Uterus (tissue), 4 donors: ENCODE results near the gene MNS1. TPM values are rescaled to one million over a fixed set of nuclear protein-coding genes. Genes with fewer than 3 reads are reported as not detected.
"Not testable (repeated sequence)": the region's sequence is repeated elsewhere in the genome, so short reads cannot be mapped to it uniquely, and the experiment has no call there.

Experiments
- DNase-seq, 2 donors: peaks; one replicate each; pipeline ENCODE4 v3.0.0-alpha.2; 2019 to 2020
- H3K27ac ChIP-seq, 2 donors: fragments of 200-600 bp; sonication (generic); 1 replicate in 1 of 2; 2 replicates in 1 of 2; pipeline ENCODE4 v1.5.1; 2016 to 2018
- H3K27me3 ChIP-seq, 2 donors: fragments of 200-600 bp; sonication (generic); one replicate each; pipeline ENCODE4 v1.5.1; 2018 to 2019; ENCODE audit warnings: control low read depth in 1 of 2
- H3K36me3 ChIP-seq, 2 donors: fragments of 200-600 bp; sonication (generic); one replicate each; pipeline ENCODE4 v1.5.1; 2019; ENCODE audit warnings: control low read depth in 1 of 2
- H3K4me1 ChIP-seq, 2 donors: fragments of 200-600 bp; sonication (generic); one replicate each; pipeline ENCODE4 v1.5.1; 2018 to 2019; ENCODE audit warnings: control low read depth in 1 of 2
- H3K4me3 ChIP-seq, 2 donors: fragments of 200-600 bp; sonication (generic); 1 replicate in 1 of 2; 2 replicates in 1 of 2; pipeline ENCODE4 v1.5.1; 2018 to 2019; ENCODE audit warnings: mild to moderate bottlenecking in 1 of 2
- H3K9me3 ChIP-seq, 2 donors: fragments of 200-600 bp; sonication (generic); one replicate each; pipeline ENCODE4 v1.5.1; 2019; ENCODE audit warnings: control low read depth in 1 of 2
- POLR2A ChIP-seq, 2 donors: fragments of 450-650 bp; IDR thresholded peaks; one replicate each; pipeline ENCODE4 v1.6.1; 2016; ENCODE audit warnings: antibody characterized with exemption in 2 of 2, mild to moderate bottlenecking in 1 of 2, moderate library complexity in 1 of 2
- intact Hi-C: fragments of 100-400 bp; cut with DNase I; formaldehyde crosslinking; loops from one replicate; pipeline ENCODE4 v1.15.1; 2023; ENCODE audit warnings: low total_unique reads
- total RNA-seq, 4 donors: library from RNA; depleted of rRNA in 3 of 4; stranded (reverse); fragments of >200 nt in 3 of 4; gene quantifications; one replicate each; pipeline versions ENCODE4 v1.1.0 to v1.2.4, GENCODE V29; 2014 to 2023
- TF ChIP-seq, protein P1 (sequence below), 4 experiments: fragments of 200-600 bp in 2 of 4; fragments of 450-650 bp in 2 of 4; sonication (generic) in 2 of 4; IDR thresholded peaks; one replicate each; pipeline ENCODE4 v1.5.1; 2016 to 2019; ENCODE audit warnings: antibody characterized with exemption in 4 of 4, mild to moderate bottlenecking in 2 of 4, moderate library complexity in 1 of 4
- donor health status: DM: yes; HTN: yes; CAD: no.

The MNS1 gene
- total RNA-seq, 4 donors from 2014 or later, result 2.3 to 6.7 (median 4.6) TPM; not detected in 1

- Histone ChIP-seq H3K4me3 (no peak overlapping the region), H3K9me3 (no peaks in the 10 kb centered on the region), H3K27ac (no peak overlapping the region), H3K36me3 (no peaks in the 10 kb centered on the region), H3K27me3 (no peaks in the 10 kb centered on the region), H3K4me1 (no peaks in the 10 kb centered on the region)
- intact Hi-C loops, result no loop called here
- no peak for DNase-seq
- no peak for TF ChIP-seq POLR2A (IDR thresholded peaks at IDR 0.05)
- TF ChIP-seq, protein P1, sequence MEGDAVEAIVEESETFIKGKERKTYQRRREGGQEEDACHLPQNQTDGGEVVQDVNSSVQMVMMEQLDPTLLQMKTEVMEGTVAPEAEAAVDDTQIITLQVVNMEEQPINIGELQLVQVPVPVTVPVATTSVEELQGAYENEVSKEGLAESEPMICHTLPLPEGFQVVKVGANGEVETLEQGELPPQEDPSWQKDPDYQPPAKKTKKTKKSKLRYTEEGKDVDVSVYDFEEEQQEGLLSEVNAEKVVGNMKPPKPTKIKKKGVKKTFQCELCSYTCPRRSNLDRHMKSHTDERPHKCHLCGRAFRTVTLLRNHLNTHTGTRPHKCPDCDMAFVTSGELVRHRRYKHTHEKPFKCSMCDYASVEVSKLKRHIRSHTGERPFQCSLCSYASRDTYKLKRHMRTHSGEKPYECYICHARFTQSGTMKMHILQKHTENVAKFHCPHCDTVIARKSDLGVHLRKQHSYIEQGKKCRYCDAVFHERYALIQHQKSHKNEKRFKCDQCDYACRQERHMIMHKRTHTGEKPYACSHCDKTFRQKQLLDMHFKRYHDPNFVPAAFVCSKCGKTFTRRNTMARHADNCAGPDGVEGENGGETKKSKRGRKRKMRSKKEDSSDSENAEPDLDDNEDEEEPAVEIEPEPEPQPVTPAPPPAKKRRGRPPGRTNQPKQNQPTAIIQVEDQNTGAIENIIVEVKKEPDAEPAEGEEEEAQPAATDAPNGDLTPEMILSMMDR (IDR thresholded peaks at IDR 0.05), result peak in 3 of 4 experiments; percentile 23 to 30 (median 25)
These were observed 36.0 kb downstream of the MNS1 start for GRCh38 chr15:56428821-56429458.

- Histone ChIP-seq H3K36me3 (no peaks in the 10 kb centered on the region), H3K4me1 (no peaks in the 10 kb centered on the region), H3K27me3 (no peaks in the 10 kb centered on the region), H3K9me3 (no peaks in the 10 kb centered on the region), H3K4me3 (no peak overlapping the region), H3K27ac (no peak overlapping the region)
- TF ChIP-seq POLR2A (IDR thresholded peaks at IDR 0.05), result no peak
- intact Hi-C loops, result no loop called here
- no peak for DNase-seq
These were observed 39.0 kb downstream of the MNS1 start for GRCh38 chr15:56425976-56426375.

DNA sequence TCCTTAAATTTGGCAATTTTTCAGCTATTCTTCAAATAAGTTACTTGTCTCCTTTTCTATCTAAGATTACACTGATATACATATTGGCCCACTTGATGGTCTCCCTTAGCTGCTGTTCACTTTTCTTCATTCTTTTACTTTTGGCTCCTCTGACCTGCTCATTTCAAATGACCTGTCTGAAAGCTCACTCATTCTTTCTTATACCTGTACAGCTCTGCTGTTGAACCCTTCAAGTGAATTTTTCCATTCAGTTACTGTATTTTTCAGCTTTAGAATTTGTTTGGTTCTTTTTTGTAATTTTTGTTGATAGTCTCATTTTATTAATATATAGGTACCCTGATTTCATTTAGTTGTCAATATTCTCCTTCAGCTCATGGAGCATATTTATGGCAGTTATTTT, 39.7 kb downstream of the MNS1 start:
- intact Hi-C loops, result no loop called here
- Histone ChIP-seq H3K4me1 (no peaks in the 10 kb centered on the region), H3K36me3 (peaks cover 0 to 2% of the 10 kb centered on the region in 2 donors), H3K27ac (no peak overlapping the region), H3K9me3 (no peaks in the 10 kb centered on the region), H3K27me3 (no peaks in the 10 kb centered on the region), H3K4me3 (no peak overlapping the region)
- DNase-seq, result no peak
- TF ChIP-seq, protein P1 (IDR thresholded peaks at IDR 0.05), result no peak
- TF ChIP-seq POLR2A (IDR thresholded peaks at IDR 0.05), result no peak

DNA sequence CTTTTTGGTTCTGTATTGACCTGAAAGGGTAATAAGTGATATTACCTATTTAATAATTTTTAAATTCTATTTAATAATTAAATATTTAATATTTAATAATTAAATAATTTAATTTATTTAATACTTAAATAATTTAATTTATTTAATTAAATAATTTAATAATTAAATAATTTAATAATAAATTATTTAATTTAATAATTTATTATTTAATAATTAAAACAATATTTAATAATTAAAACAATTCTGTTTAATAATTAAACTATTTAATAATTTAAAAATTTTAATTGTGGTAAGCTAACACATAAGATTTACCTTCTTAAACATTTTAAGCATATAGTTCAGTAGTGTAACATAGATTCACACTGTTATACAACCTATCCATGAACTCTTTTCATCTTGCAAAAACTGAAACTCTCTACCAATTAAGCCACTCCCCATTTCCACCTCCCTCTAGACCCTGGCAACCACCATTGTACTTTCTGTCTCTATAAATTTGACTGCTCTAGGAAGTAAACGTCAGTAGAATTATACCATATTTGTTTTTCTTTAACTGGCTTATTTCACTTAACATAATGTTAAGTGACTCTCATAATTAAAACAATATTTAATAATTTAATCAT, 51.7 kb downstream of the MNS1 start:
- H3K4me1 ChIP-seq, H3K36me3 ChIP-seq, intact Hi-C loops, H3K9me3 ChIP-seq, H3K27ac ChIP-seq, H3K4me3 ChIP-seq, DNase-seq, H3K27me3 ChIP-seq: not testable (repeated sequence)

GRCh38 chr15:56411122-56411749, 53.7 kb downstream of the MNS1 start:
- intact Hi-C loops, result no loop called here
- Histone ChIP-seq H3K27me3 (no peaks in the 10 kb centered on the region), H3K9me3 (no peaks in the 10 kb centered on the region), H3K27ac (no peak overlapping the region), H3K4me3 (no peak overlapping the region), H3K36me3 (no peaks in the 10 kb centered on the region), H3K4me1 (no peaks in the 10 kb centered on the region)
- no peak for DNase-seq
- TF ChIP-seq POLR2A (IDR thresholded peaks at IDR 0.05), result no peak
- TF ChIP-seq, protein P1 (IDR thresholded peaks at IDR 0.05), result no peak

DNA sequence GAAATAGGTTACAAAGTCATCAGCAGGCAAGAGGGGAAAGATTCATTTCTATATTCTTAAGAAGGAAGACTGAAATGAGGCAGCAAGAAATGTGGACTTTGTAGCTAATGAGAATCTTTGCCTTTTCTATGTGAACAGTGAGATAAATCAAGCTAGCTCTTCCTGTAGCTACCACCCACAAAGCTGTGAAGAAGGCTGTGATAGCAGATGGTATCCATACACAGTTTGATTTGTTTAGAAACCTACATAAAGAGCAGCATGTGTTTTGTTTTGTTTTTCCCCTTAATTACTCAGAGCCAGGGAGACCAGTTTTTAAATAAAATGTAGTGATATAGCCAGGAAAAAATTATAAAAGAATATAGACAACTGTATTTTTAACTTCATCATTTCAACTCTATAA, 54.2 kb downstream of the MNS1 start:
- TF ChIP-seq, protein P1 (IDR thresholded peaks at IDR 0.05), result no peak
- TF ChIP-seq POLR2A (IDR thresholded peaks at IDR 0.05), result no peak
- intact Hi-C loops, result no loop called here
- H3K36me3 ChIP-seq, result peaks cover 0 to 3% of the 10 kb centered on the region in 2 donors
- no peak overlapping the region for H3K4me3 ChIP-seq
- H3K9me3 ChIP-seq, result no peaks in the 10 kb centered on the region
- no peaks in the 10 kb centered on the region for H3K4me1 ChIP-seq
- no peak for DNase-seq
- no peaks in the 10 kb centered on the region for H3K27me3 ChIP-seq
- H3K27ac ChIP-seq, result no peak overlapping the region

- H3K9me3 ChIP-seq, H3K36me3 ChIP-seq, H3K27ac ChIP-seq, H3K4me3 ChIP-seq, intact Hi-C loops, DNase-seq, H3K27me3 ChIP-seq, H3K4me1 ChIP-seq: not testable (repeated sequence)
These were observed 65.7 kb downstream of the MNS1 start for GRCh38 chr15:56399209-56399608.

- intact Hi-C loops, H3K4me1 ChIP-seq, H3K36me3 ChIP-seq, H3K27me3 ChIP-seq, H3K9me3 ChIP-seq, H3K27ac ChIP-seq, DNase-seq, H3K4me3 ChIP-seq: not testable (repeated sequence)
These were observed 67.6 kb downstream of the MNS1 start for GRCh38 chr15:56397325-56397724.
